GM19468 (cell line): Measurements from ENCODE around the gene RANBP2.
A peak's percentile ranks its signal among the peaks of the same experiment; 100 is the strongest.
"Not testable (repeated sequence)": the region's sequence is repeated elsewhere in the genome, so short reads cannot be mapped to it uniquely, and the experiment has no call there.

ENCODE experiments used
- ATAC-seq: cut with Tn5 transposase; IDR thresholded peaks from one replicate; pipeline ENCODE4 v1.9.1; 2021; ENCODE audit warnings: mild to moderate bottlenecking, moderate library complexity, moderate number of reproducible peaks; ENCODE audit not compliant: unreplicated experiment; ENCODE audit errors: extremely low read depth

Gene RANBP2

GRCh38 chr2:108767859-108768258 lies 48.6 kb downstream of the RANBP2 start:
- not testable (repeated sequence) for ATAC-seq

- ATAC-seq = no peak
Measured at GRCh38 chr2:108776475-108776874, 57.2 kb downstream of the RANBP2 start.

GRCh38 chr2:108778857-108779256 lies 59.6 kb downstream of the RANBP2 start:
- ATAC-seq = no peak

- no peak for ATAC-seq
Measured at GRCh38 chr2:108786008-108786353, 66.7 kb downstream of the RANBP2 start.

GRCh38 chr2:108786354-108787215 lies 67.3 kb downstream of the RANBP2 start, which contains the start of gene CCDC138:
Gene CCDC138, plus strand, starts transcription at chr2:108786771. Its CDS starts 52 bp downstream, at chr2:108786823.
- ATAC-seq = peak; percentile 93

GRCh38 chr2:108787216-108787541 lies 67.9 kb downstream of the RANBP2 start:
- ATAC-seq = no peak

- no peak for ATAC-seq
Measured at GRCh38 chr2:108803045-108803736, 83.9 kb downstream of the RANBP2 start.

GRCh38 chr2:108805032-108805431 lies 85.8 kb downstream of the RANBP2 start:
- ATAC-seq = no peak

- ATAC-seq = no peak
Measured at GRCh38 chr2:108805782-108806181, 86.5 kb downstream of the RANBP2 start.

- no peak for ATAC-seq
Measured at GRCh38 chr2:108806371-108807113, 87.3 kb downstream of the RANBP2 start.

- ATAC-seq = no peak
Measured at GRCh38 chr2:108809936-108810335, 90.7 kb downstream of the RANBP2 start.

GRCh38 chr2:108810993-108811957 lies 92.0 kb downstream of the RANBP2 start:
- ATAC-seq = no peak

GRCh38 chr2:108813732-108814131 lies 94.5 kb downstream of the RANBP2 start:
- ATAC-seq = no peak

- no peak for ATAC-seq
Measured at GRCh38 chr2:108820482-108820881, 101.2 kb downstream of the RANBP2 start.

GRCh38 chr2:108823286-108823685 lies 104.0 kb downstream of the RANBP2 start:
- ATAC-seq = no peak

- ATAC-seq = no peak
Measured at GRCh38 chr2:108824316-108825070, 105.2 kb downstream of the RANBP2 start.

GRCh38 chr2:108825254-108825653 lies 106.0 kb downstream of the RANBP2 start:
- no peak for ATAC-seq

- ATAC-seq = no peak
Measured at GRCh38 chr2:108825736-108826135, 106.5 kb downstream of the RANBP2 start.
